Measurements from ENCODE around the gene KANSL2. TPM values are rescaled to one million over a fixed set of nuclear protein-coding genes. Genes with fewer than 3 reads are reported as not detected.
A peak's percentile ranks its signal among the peaks of the same experiment; 100 is the strongest.

The KANSL2 gene
- total and polyA plus RNA-seq, 2 of the 13 experiments (the other 11 are each of a cell fraction or from before 2014, with no cell fraction given): 24.1 to 41.3 TPM

DNA sequence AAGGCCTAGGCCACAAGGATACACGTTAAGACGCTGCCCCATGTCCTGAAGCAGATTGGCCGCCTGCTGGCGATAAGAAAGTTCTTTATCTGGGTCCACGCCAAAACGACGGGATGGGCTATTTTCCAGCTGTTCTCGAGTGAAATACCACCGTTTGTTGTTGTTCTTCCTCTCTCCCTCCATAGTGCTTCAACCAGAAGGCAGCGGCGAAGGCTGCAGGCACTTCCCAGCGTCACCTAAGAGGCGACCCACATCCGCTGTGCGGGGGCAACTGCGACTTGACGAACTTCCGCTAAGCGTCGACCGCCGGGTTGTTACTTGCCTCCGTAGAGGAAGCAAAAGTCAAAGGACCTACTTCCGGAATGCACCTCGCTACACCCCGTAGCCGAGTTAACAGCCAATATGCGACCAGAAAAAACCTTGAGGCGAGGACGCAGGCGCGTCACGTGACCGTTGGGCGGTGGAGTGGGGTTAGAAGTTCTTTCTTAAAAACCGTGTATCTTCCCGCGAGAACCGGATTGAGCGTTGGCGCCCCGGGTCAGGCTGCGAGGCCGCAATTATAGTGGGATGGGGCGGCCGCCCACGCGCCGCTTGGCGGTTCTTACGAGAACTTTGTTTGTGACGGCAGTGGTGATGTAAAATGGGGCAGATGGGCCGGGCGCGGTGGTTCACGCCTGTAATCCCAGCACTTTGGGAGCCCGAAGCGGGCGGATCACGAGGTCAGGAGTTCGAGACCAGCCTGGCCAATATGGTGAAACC, 34.6 kb upstream of the KANSL2 start, which contains the start of gene CCNT1 (continued):
- TF ChIP-seq ZNF101 (CRISPR knock-in tag; IDR thresholded peaks at IDR 0.05; ENCODE audit: borderline replicate concordance, low read depth) (no peak), RFX5 (IDR thresholded peaks at IDR 0.05; ENCODE audit: low read depth, low read length) (no peak), NR2F6 (IDR thresholded peaks at IDR 0.05) (peak; percentile 49; the same call in 1 of the 2 replicates), NR2F6 (CRISPR knock-in tag; IDR thresholded peaks at IDR 0.05) (0 out of 2 replicates have a peak, but pooled peaks have one; percentile 59), ZNF546 (CRISPR knock-in tag; conservative IDR thresholded peaks at IDR 0.05) (0 out of 2 replicates have a peak, but pooled peaks have one; percentile 48), ZNF333 (CRISPR knock-in tag; IDR thresholded peaks at IDR 0.05; ENCODE audit: borderline replicate concordance) (peak; percentile 87; the same call in 1 of the 2 replicates), MIXL1 (CRISPR knock-in tag; IDR thresholded peaks at IDR 0.05) (peak; percentile 39; the same call in 1 of the 2 replicates), FOXM1 (CRISPR knock-in tag; IDR thresholded peaks at IDR 0.05) (0 out of 2 replicates have a peak, but pooled peaks have one; percentile 47), NFRKB (IDR thresholded peaks at IDR 0.05) (no peak), AKNA (CRISPR knock-in tag; IDR thresholded peaks at IDR 0.05; ENCODE audit: borderline replicate concordance) (no peak), GABPA (IDR thresholded peaks at IDR 0.05; ENCODE audit: low read depth, low read length) (peak; percentile 92), GABPA (CRISPR knock-in tag; IDR thresholded peaks at IDR 0.05; ENCODE audit: low read depth) (peak; percentile 98), HOMEZ (CRISPR knock-in tag; IDR thresholded peaks at IDR 0.05; ENCODE audit: low read depth) (peak; percentile 98)
- TF ChIP-seq, protein P1, sequence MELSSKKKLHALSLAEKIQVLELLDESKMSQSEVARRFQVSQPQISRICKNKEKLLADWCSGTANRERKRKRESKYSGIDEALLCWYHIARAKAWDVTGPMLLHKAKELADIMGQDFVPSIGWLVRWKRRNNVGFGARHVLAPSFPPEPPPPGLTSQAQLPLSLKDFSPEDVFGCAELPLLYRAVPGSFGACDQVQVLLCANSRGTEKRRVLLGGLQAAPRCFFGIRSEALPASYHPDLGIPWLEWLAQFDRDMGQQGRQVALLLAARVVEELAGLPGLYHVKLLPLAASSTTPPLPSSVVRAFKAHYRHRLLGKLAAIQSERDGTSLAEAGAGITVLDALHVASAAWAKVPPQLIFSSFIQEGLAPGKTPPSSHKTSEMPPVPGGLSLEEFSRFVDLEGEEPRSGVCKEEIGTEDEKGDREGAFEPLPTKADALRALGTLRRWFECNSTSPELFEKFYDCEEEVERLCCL (CRISPR knock-in tag; IDR thresholded peaks at IDR 0.05; ENCODE audit: borderline replicate concordance): peak; percentile 94; the same call in 1 of the 2 replicates
- TF ChIP-seq, protein P2, sequence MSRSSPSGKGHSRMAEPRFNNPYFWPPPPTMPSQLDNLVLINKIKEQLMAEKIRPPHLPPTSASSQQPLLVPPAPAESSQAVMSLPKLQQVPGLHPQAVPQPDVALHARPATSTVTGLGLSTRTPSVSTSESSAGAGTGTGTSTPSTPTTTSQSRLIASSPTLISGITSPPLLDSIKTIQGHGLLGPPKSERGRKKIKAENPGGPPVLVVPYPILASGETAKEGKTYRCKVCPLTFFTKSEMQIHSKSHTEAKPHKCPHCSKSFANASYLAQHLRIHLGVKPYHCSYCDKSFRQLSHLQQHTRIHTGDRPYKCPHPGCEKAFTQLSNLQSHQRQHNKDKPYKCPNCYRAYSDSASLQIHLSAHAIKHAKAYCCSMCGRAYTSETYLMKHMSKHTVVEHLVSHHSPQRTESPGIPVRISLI (CRISPR knock-in tag; IDR thresholded peaks at IDR 0.05; ENCODE audit: borderline replicate concordance): peak; percentile 82; the same call in 1 of the 2 replicates
- TF ChIP-seq, protein P3, sequence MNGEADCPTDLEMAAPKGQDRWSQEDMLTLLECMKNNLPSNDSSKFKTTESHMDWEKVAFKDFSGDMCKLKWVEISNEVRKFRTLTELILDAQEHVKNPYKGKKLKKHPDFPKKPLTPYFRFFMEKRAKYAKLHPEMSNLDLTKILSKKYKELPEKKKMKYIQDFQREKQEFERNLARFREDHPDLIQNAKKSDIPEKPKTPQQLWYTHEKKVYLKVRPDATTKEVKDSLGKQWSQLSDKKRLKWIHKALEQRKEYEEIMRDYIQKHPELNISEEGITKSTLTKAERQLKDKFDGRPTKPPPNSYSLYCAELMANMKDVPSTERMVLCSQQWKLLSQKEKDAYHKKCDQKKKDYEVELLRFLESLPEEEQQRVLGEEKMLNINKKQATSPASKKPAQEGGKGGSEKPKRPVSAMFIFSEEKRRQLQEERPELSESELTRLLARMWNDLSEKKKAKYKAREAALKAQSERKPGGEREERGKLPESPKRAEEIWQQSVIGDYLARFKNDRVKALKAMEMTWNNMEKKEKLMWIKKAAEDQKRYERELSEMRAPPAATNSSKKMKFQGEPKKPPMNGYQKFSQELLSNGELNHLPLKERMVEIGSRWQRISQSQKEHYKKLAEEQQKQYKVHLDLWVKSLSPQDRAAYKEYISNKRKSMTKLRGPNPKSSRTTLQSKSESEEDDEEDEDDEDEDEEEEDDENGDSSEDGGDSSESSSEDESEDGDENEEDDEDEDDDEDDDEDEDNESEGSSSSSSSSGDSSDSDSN (CRISPR knock-in tag; IDR thresholded peaks at IDR 0.05): peak; percentile 76
